HG02973 (cell line): ENCODE results near the gene CX3CR1.

Source experiments
- ATAC-seq: cut with Tn5 transposase; IDR thresholded peaks from one replicate; pipeline ENCODE4 v1.9.1; 2021; ENCODE audit warnings: moderate library complexity; ENCODE audit not compliant: unreplicated experiment

CX3CR1 gene

GRCh38 chr3:39226106-39226741 lies 53.6 kb downstream of the CX3CR1 start:
- ATAC-seq: no peak

DNA sequence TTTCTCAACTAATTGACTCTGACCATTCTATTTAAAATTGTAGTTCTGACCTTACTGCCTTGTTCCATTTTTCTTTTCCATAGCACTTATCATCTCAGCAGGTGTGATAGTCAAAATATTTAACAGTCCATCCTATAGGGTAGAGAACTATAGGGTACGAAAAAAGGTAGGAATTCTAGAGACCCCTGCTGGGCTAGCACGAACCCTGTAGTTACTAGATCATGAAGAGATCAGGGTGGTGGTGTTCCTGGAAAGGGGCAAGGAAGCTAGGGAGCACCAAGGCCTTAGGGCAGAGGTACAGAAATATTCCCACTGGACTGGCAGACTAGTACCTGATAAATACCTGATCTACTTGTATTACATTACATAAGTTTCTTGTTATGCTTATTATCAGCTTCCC lies 55.5 kb downstream of the CX3CR1 start:
- ATAC-seq: no peak

DNA sequence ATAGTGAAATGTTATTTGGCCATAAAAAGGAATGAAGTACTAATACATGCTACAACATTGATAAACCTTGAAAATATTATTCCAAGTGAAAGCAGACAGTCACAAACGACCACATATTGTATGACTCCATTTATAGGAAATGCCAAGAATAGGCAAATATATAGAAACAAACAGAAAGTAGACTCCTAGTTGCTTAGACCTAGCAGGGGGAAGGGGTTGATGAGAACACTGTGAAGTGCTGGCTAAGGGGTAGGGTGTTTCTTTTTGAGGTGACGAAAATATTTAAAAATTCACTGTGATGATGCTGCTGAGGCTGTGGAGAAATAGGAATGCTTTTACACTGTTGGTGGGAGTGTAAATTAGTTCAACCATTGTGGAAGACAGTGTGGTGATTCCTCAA lies 56.9 kb downstream of the CX3CR1 start:
- no peak for ATAC-seq

GRCh38 chr3:39222462-39222861 lies 57.4 kb downstream of the CX3CR1 start:
- no peak for ATAC-seq

DNA sequence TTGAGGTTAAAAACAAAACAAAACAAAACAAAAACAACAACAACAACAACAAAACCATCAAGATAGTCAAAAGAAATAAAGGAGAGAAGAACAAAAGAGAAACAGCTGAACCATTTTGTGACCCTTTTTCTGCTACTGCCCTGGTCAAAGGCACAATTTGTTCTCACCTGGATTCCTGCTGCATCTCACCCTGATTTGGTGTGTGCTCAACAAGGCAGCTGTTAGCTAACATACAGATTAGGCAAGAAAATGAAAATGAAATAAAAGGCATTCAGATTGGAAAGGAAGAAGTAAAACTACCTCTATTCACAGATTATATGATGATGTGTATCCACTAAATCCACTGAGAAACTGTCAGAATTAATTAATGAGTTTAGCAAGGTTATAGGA lies 58.7 kb downstream of the CX3CR1 start:
- ATAC-seq: no peak

GRCh38 chr3:39220407-39221140 lies 59.3 kb downstream of the CX3CR1 start:
- ATAC-seq: no peak

DNA sequence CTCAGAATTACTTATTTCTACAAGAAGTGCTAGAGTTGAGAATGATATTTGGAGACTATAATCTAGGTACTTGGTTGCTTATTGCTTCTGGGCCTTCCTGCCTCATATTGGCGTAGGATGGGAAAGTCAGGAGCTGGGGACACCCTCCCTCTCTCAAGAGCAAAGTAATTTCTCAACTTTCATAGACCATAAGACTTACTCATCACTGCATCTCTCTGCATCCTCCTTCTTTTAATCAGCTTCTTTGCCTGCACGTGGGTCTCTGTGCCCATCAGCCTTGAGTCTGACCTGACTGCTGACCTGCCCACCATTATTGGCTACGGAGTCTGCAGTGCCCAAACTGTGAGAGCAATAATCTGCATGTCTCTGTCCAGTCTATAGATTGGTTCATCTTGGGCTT lies 60.1 kb downstream of the CX3CR1 start:
- no peak for ATAC-seq

GRCh38 chr3:39216176-39216790 lies 63.6 kb downstream of the CX3CR1 start:
- peak; percentile 95 for ATAC-seq

GRCh38 chr3:39213613-39214012 lies 66.2 kb downstream of the CX3CR1 start:
- no peak for ATAC-seq
